Central memory CD8-positive, alpha-beta T cell (primary cell): Measurements from ENCODE around the gene NDST1.

Experiments used
- ATAC-seq: fragments of 150-1000 bp; cut with Tn5 transposase; replicated peaks from 2 replicates; pipeline ENCODE4 v1.10.0; 2022; ENCODE audit warnings: mild to moderate bottlenecking, moderate FRiP score, moderate number of reproducible peaks; ENCODE audit not compliant: poor library complexity, severe bottlenecking; ENCODE audit errors: extremely low read depth
- DNase-seq, 2 donors: peaks; one replicate each; pipeline ENCODE4 v3.0.0; 2021; ENCODE audit warnings: low spot score in 2 of 2
- H3K27ac Mint-ChIP-seq: one replicate; pipeline ENCODE4 v1.8.0; 2022; ENCODE audit warnings: low read depth, mild to moderate bottlenecking, moderate library complexity, mixed read lengths
- H3K27me3 Mint-ChIP-seq: one replicate; pipeline ENCODE4 v1.8.0; 2022; ENCODE audit warnings: mixed read lengths
- H3K36me3 Mint-ChIP-seq: one replicate; pipeline ENCODE4 v1.8.0; 2022; ENCODE audit warnings: mild to moderate bottlenecking, moderate library complexity, mixed read lengths; ENCODE audit not compliant: insufficient read depth
- H3K4me1 Mint-ChIP-seq: one replicate; pipeline ENCODE4 v1.8.0; 2022; ENCODE audit warnings: mixed read lengths
- H3K4me3 Mint-ChIP-seq: one replicate; pipeline ENCODE4 v1.8.0; 2022; ENCODE audit warnings: mild to moderate bottlenecking, moderate library complexity, mixed read lengths
- H3K9me3 Mint-ChIP-seq: one replicate; pipeline ENCODE4 v1.8.0; 2022; ENCODE audit warnings: mixed read lengths

Gene NDST1

GRCh38 chr5:150525781-150526180 is 17.9 kb downstream of the NDST1 start:
- no peak for DNase-seq
- Mint-ChIP-seq H3K4me1 (peaks cover 12% of the 10 kb centered on the region), H3K4me3 (no peak overlapping the region), H3K27me3 (no peaks in the 10 kb centered on the region), H3K9me3 (no peaks in the 10 kb centered on the region), H3K27ac (no peak overlapping the region), H3K36me3 (peaks cover 3% of the 10 kb centered on the region)
- no peak for ATAC-seq

GRCh38 chr5:150527038-150527437 is 19.1 kb downstream of the NDST1 start:
- H3K27me3 Mint-ChIP-seq = no peaks in the 10 kb centered on the region
- peak; percentile 57 for ATAC-seq
- H3K27ac Mint-ChIP-seq = peak overlapping the region; percentile 39
- H3K36me3 Mint-ChIP-seq = peaks cover 3% of the 10 kb centered on the region
- no peaks in the 10 kb centered on the region for H3K9me3 Mint-ChIP-seq
- H3K4me3 Mint-ChIP-seq = no peak overlapping the region
- H3K4me1 Mint-ChIP-seq = peaks cover 12% of the 10 kb centered on the region
- no peak for DNase-seq

GRCh38 chr5:150527808-150528207 is 19.9 kb downstream of the NDST1 start:
- H3K27ac Mint-ChIP-seq = no peak overlapping the region
- peaks cover 3% of the 10 kb centered on the region for H3K36me3 Mint-ChIP-seq
- DNase-seq (no peak), ATAC-seq (no peak)
- H3K27me3 Mint-ChIP-seq = no peaks in the 10 kb centered on the region
- no peaks in the 10 kb centered on the region for H3K9me3 Mint-ChIP-seq
- H3K4me1 Mint-ChIP-seq = peaks cover 12% of the 10 kb centered on the region
- H3K4me3 Mint-ChIP-seq = no peak overlapping the region

- Mint-ChIP-seq H3K4me1 (peaks cover 12% of the 10 kb centered on the region), H3K36me3 (peaks cover 3% of the 10 kb centered on the region), H3K27ac (no peak overlapping the region), H3K9me3 (no peaks in the 10 kb centered on the region), H3K4me3 (no peak overlapping the region), H3K27me3 (no peaks in the 10 kb centered on the region)
- DNase-seq (no peak), ATAC-seq (no peak)
Observed at GRCh38 chr5:150528924-150529546, 21.1 kb downstream of the NDST1 start.

GRCh38 chr5:150529555-150529954 is 21.6 kb downstream of the NDST1 start:
- DNase-seq (no peak), ATAC-seq (no peak)
- Mint-ChIP-seq H3K36me3 (peaks cover 3% of the 10 kb centered on the region), H3K27ac (no peak overlapping the region), H3K27me3 (no peaks in the 10 kb centered on the region), H3K4me3 (no peak overlapping the region), H3K4me1 (peaks cover 12% of the 10 kb centered on the region), H3K9me3 (no peaks in the 10 kb centered on the region)

- no peak for DNase-seq
- H3K4me1 Mint-ChIP-seq = peaks cover 12% of the 10 kb centered on the region
- H3K27ac Mint-ChIP-seq = no peak overlapping the region
- no peak for ATAC-seq
- H3K27me3 Mint-ChIP-seq = no peaks in the 10 kb centered on the region
- no peak overlapping the region for H3K4me3 Mint-ChIP-seq
- H3K36me3 Mint-ChIP-seq = peaks cover 3% of the 10 kb centered on the region
- H3K9me3 Mint-ChIP-seq = no peaks in the 10 kb centered on the region
Observed at GRCh38 chr5:150530423-150530822, 22.5 kb downstream of the NDST1 start.

GRCh38 chr5:150530951-150531588 is 23.1 kb downstream of the NDST1 start:
- no peak for DNase-seq
- H3K27ac Mint-ChIP-seq = no peak overlapping the region
- ATAC-seq = no peak
- H3K4me1 Mint-ChIP-seq = peaks cover 12% of the 10 kb centered on the region
- peaks cover 1% of the 10 kb centered on the region for H3K36me3 Mint-ChIP-seq
- no peaks in the 10 kb centered on the region for H3K27me3 Mint-ChIP-seq
- H3K4me3 Mint-ChIP-seq = no peak overlapping the region
- H3K9me3 Mint-ChIP-seq = no peaks in the 10 kb centered on the region

GRCh38 chr5:150531686-150532085 is 23.8 kb downstream of the NDST1 start:
- peaks cover 1% of the 10 kb centered on the region for H3K36me3 Mint-ChIP-seq
- H3K9me3 Mint-ChIP-seq = no peaks in the 10 kb centered on the region
- H3K27ac Mint-ChIP-seq = no peak overlapping the region
- H3K4me1 Mint-ChIP-seq = peaks cover 9% of the 10 kb centered on the region
- no peak overlapping the region for H3K4me3 Mint-ChIP-seq
- H3K27me3 Mint-ChIP-seq = no peaks in the 10 kb centered on the region
- ATAC-seq (no peak), DNase-seq (no peak)

- no peak for DNase-seq
- ATAC-seq = no peak
- H3K4me1 Mint-ChIP-seq = peaks cover 5% of the 10 kb centered on the region
- no peak overlapping the region for H3K27ac Mint-ChIP-seq
- no peak overlapping the region for H3K4me3 Mint-ChIP-seq
- H3K36me3 Mint-ChIP-seq = no peaks in the 10 kb centered on the region
- no peaks in the 10 kb centered on the region for H3K27me3 Mint-ChIP-seq
- no peaks in the 10 kb centered on the region for H3K9me3 Mint-ChIP-seq
Observed at GRCh38 chr5:150532151-150532550, 24.2 kb downstream of the NDST1 start.

GRCh38 chr5:150532996-150533395 is 25.1 kb downstream of the NDST1 start:
- ATAC-seq (no peak), DNase-seq (no peak)
- H3K36me3 Mint-ChIP-seq = no peaks in the 10 kb centered on the region
- H3K27me3 Mint-ChIP-seq = no peaks in the 10 kb centered on the region
- H3K4me1 Mint-ChIP-seq = no peaks in the 10 kb centered on the region
- H3K9me3 Mint-ChIP-seq = no peaks in the 10 kb centered on the region
- no peak overlapping the region for H3K4me3 Mint-ChIP-seq
- H3K27ac Mint-ChIP-seq = no peak overlapping the region

GRCh38 chr5:150534811-150535210 is 26.9 kb downstream of the NDST1 start:
- no peak for ATAC-seq
- no peak for DNase-seq
- Mint-ChIP-seq H3K9me3 (no peaks in the 10 kb centered on the region), H3K36me3 (no peaks in the 10 kb centered on the region), H3K4me1 (no peaks in the 10 kb centered on the region), H3K4me3 (no peak overlapping the region), H3K27me3 (no peaks in the 10 kb centered on the region), H3K27ac (no peak overlapping the region)

- ATAC-seq (no peak), DNase-seq (no peak)
- H3K36me3 Mint-ChIP-seq = no peaks in the 10 kb centered on the region
- no peak overlapping the region for H3K27ac Mint-ChIP-seq
- H3K4me3 Mint-ChIP-seq = no peak overlapping the region
- H3K27me3 Mint-ChIP-seq = no peaks in the 10 kb centered on the region
- H3K9me3 Mint-ChIP-seq = no peaks in the 10 kb centered on the region
- no peaks in the 10 kb centered on the region for H3K4me1 Mint-ChIP-seq
Observed at GRCh38 chr5:150535611-150536010, 27.7 kb downstream of the NDST1 start.

- no peak overlapping the region for H3K4me3 Mint-ChIP-seq
- DNase-seq (no peak), ATAC-seq (no peak)
- no peak overlapping the region for H3K27ac Mint-ChIP-seq
- H3K9me3 Mint-ChIP-seq = no peaks in the 10 kb centered on the region
- no peaks in the 10 kb centered on the region for H3K36me3 Mint-ChIP-seq
- H3K4me1 Mint-ChIP-seq = no peaks in the 10 kb centered on the region
- H3K27me3 Mint-ChIP-seq = no peaks in the 10 kb centered on the region
Observed at GRCh38 chr5:150538007-150538917, 30.3 kb downstream of the NDST1 start.
